Neural cell (in vitro differentiated cells): ENCODE measurements around the gene MYO5C.

Experiments
- CTCF ChIP-seq: fragments of 450-650 bp; IDR thresholded peaks from 2 replicates; pipeline ENCODE4 v1.5.1; 2014; ENCODE audit warnings: antibody characterized with exemption, mild to moderate bottlenecking, moderate library complexity; ENCODE audit not compliant: poor library complexity, severe bottlenecking
- EZH2 ChIP-seq: fragments of 200-600, 300-800 bp; shearing (Covaris generic), sonication (generic); IDR thresholded peaks from 2 replicates; pipeline ENCODE4 v1.6.1; 2014; ENCODE audit warnings: antibody characterized with exemption, low read length, borderline replicate concordance, mild to moderate bottlenecking; ENCODE audit not compliant: insufficient read depth, poor library complexity, severe bottlenecking
- POLR2AphosphoS5 ChIP-seq: IDR thresholded peaks from 2 replicates; pipeline ENCODE4 v1.6.1; 2012
- REST ChIP-seq: IDR thresholded peaks from 2 replicates; pipeline ENCODE4 v1.6.1; 2012; ENCODE audit warnings: borderline replicate concordance

GRCh38 chr15:52276256-52276770 lies 19.3 kb downstream of the MYO5C start:
- TF ChIP-seq EZH2 (no peak), CTCF (no peak), REST (no peak), POLR2AphosphoS5 (no peak)
